GM10248 (cell line): Measurements from ENCODE around the gene KLHL17.

Experiments
- CTCF ChIA-PET: fragments of 300-600 bp; sonication (Branson Sonifier 250); formaldehyde crosslinking; extraction: SDS; loops from one replicate; lab custom pipeline; 2021; ENCODE audit warnings: antibody characterized with exemption; lab: Yijun Ruan, JAX
- POLR2A ChIA-PET: fragments of 350-650 bp; sonication (Branson Sonifier 250); formaldehyde crosslinking; extraction: SDS; loops from one replicate; lab custom pipeline; 2020; ENCODE audit warnings: antibody characterized with exemption; lab: Yijun Ruan, JAX
- DNase-seq: peaks from one replicate; pipeline ENCODE4 v3.0.0; 2012; ENCODE audit errors: extremely low spot score
- TF ChIP-seq, protein P1 (sequence below): IDR thresholded peaks from 2 replicates; pipeline ENCODE4 v1.5.1; 2012; ENCODE audit warnings: mild to moderate bottlenecking, low read depth; ENCODE audit errors: extremely low read depth, missing control alignments, control extremely low read depth

The KLHL17 gene

DNA sequence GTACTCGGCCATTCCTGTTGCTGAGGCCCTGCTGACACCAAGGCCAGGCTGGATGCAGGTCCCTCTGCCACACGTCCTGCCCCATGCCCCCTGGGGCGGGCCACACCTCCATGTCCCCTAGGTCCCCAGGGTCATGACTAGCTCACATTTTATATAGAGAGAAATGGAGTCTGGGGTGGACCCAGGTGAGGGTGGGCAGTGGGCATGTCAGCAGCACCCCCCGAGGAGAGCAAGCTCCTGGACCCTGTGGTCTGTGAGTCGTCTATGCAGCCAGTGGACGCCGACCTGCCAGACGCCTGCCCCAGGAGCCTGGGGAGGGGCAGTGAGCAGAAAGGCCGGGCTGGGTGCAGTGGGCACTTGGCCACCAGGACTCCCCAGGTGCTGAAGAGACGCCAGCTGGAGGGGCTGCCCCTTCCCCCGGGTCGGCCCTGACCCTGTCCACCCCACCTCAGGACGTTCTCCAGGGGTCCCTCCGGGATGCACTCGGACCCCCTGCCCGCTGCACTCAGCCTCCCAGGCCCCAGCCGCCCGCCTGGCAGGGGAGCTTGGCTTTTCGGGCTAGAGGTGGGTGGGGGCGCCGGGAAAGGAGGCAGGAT lies 20.8 kb upstream of the KLHL17 start:
- ChIA-PET POLR2A (no interaction called here), CTCF (interaction anchor here (1.8 to 5.6 kb wide), 2 partner anchors 9 to 35 kb away, joined by 4 to 34 read pairs; no protein-coding TSS in a partner anchor)
- TF ChIP-seq, protein P1, sequence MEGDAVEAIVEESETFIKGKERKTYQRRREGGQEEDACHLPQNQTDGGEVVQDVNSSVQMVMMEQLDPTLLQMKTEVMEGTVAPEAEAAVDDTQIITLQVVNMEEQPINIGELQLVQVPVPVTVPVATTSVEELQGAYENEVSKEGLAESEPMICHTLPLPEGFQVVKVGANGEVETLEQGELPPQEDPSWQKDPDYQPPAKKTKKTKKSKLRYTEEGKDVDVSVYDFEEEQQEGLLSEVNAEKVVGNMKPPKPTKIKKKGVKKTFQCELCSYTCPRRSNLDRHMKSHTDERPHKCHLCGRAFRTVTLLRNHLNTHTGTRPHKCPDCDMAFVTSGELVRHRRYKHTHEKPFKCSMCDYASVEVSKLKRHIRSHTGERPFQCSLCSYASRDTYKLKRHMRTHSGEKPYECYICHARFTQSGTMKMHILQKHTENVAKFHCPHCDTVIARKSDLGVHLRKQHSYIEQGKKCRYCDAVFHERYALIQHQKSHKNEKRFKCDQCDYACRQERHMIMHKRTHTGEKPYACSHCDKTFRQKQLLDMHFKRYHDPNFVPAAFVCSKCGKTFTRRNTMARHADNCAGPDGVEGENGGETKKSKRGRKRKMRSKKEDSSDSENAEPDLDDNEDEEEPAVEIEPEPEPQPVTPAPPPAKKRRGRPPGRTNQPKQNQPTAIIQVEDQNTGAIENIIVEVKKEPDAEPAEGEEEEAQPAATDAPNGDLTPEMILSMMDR = no peak
- DNase-seq = no peak

DNA sequence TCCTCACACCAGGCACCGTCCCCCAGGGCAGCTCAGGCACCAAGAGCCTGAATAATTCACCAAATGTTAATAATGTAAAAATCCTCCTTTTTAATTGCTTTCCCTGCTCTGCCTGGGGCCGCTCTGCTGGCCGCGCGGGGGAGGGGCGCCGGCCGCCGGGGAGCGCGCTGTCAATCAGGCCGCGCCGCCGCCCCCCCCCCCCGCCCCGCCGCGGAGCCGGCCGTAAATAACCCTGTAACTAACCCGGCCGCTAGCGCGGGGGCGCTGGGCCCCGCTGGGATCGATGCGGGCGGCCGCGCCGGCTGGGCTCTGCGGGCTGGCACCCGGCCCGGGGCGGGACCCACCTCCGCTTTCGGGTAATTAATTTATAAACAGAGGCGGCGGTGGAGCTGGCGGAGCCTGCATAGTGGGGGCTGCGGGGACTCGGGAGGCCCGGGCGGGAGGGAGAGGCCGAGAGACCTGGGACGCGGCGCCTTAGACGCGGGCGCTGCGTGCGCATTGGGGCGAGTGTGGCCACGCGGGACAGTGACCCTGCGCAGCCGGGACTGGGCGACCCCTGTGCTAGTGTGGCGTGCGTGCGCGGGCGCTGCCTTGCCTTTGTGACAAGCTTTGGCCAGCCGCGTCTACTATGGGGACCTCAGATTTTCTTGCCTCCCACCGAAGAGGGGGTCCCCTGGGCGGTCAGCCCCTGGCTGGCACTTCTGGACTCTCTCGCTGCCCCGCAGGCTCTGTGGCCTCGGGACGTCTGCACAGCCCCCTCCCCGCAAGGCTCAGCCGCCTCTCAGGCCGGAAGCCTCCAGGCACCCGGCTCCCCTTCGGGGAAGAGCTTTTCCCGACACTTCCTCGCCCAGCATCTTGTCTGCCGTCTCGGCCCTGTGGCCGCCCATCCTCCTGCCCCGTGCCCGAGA lies 20.0 kb upstream of the KLHL17 start:
- TF ChIP-seq, protein P1 = no peak
- peak; percentile 68 for DNase-seq
- CTCF ChIA-PET = interaction anchor here (1.0 to 5.6 kb wide), 4 partner anchors 10 to 43 kb away, joined by 3 to 34 read pairs (median 4); no protein-coding TSS in a partner anchor
- POLR2A ChIA-PET = no interaction called here

DNA sequence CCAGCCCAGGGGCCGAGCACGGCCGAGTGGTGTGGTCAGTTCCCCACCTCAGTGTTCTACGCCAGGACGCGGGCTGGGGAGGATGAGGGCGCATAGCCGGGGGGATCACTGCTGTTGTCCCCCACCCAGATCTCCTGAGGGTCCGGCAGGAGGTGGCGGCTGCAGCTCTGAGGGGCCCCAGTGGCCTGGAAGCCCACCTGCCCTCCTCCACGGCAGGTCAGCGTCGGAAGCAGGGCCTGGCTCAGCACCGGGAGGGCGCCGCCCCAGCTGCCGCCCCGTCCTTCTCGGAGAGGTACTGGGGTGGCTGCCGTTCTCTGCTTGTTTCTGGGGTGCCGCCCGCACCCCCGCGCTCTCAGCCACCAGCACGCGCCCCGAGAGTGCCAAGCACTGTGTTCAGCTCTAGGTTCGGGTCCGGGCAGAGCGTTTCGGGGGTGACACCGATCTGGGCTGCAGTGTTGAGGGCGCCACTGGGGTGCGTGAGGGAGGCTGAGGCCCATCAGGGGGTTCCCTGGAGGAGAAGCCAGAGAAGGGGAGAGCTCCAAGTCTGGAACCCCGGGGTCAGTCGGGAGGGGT lies 19.3 kb upstream of the KLHL17 start:
- POLR2A ChIA-PET = no interaction called here
- DNase-seq = no peak
- TF ChIP-seq, protein P1 = no peak
- CTCF ChIA-PET = interaction anchor here (1.0 to 5.6 kb wide), 3 partner anchors 26 to 43 kb away, joined by 3 to 34 read pairs (median 3); no protein-coding TSS in a partner anchor

DNA sequence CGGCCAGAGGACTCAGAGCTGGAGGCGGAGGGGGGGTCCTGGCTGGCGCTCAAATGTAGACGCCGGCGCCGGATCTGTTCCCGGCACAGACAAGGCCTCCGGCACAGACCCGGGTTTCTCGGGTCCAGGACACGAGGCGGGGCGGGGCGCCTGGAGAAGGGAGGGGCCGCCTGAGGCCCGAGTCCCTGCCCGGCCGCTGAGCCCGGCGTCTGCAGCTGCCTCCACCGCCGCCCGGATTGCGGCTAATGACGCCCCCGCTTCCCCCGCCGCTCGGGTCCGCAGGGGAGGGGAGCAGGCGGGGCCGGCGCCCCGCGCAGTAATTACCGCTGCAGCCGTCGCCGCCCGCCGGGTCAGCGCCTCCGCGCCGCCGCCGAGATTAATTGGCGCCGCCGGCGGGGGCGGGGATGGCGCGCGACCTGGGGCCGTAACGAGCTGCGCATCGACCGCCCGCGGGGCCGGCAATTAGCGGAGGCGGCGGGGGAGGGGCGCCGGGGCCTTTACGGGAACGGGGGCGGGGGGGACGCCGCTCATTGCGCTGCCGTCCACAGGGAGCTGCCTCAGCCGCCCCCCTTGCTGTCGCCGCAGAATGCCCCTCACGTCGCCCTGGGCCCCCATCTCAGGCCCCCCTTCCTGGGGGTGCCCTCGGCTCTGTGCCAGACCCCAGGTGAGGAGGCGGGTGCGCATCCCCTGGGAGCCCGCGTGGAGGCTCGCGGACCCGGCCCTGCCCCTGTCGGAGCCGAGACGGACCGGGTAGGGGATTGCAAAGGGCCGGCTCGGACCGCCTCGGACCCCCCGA lies 18.6 kb upstream of the KLHL17 start:
- POLR2A ChIA-PET = no interaction called here
- DNase-seq = peak; percentile 61
- CTCF ChIA-PET = interaction anchor here (1.6 to 5.6 kb wide), 2 partner anchors 36 to 37 kb away, joined by 4 to 34 read pairs; no protein-coding TSS in a partner anchor
- TF ChIP-seq, protein P1 = no peak

DNA sequence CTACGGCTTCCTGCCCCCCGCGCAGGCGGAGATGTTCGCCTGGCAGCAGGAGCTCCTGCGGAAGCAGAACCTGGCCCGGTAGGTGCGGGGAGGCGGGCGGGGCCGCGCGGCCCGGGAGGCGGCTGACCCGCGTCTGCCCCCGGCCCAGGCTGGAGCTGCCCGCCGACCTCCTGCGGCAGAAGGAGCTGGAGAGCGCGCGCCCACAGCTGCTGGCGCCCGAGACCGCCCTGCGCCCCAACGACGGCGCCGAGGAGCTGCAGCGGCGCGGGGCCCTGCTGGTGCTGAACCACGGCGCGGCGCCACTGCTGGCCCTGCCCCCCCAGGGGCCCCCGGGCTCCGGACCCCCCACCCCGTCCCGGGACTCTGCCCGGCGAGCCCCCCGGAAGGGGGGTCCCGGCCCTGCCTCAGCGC lies 18.0 kb upstream of the KLHL17 start:
- no peak for DNase-seq
- TF ChIP-seq, protein P1 = no peak
- CTCF ChIA-PET = interaction anchor here (1.6 kb wide), 1 partner anchor 36 kb away, joined by 4 read pairs; no protein-coding TSS in a partner anchor
- POLR2A ChIA-PET = no interaction called here
